ENCODE data around the gene CRYBB3. TPM values are rescaled to one million over a fixed set of nuclear protein-coding genes. Genes with fewer than 3 reads are reported as not detected.

The CRYBB3 gene
- total and polyA plus RNA-seq, 2 of the 13 experiments (the other 11 are each of a cell fraction or from before 2014, with no cell fraction given) = 0.18 to 0.28 TPM

- no peak for TF ChIP-seq CREB3 (CRISPR knock-in tag; IDR thresholded peaks at IDR 0.05)
- TF ChIP-seq BRCA1 (CRISPR knock-in tag; IDR thresholded peaks at IDR 0.05) = no peak
- TF ChIP-seq CHD4 (IDR thresholded peaks at IDR 0.05; ENCODE audit: borderline replicate concordance, low read length) = no peak
Observed at GRCh38 chr22:25199731-25200520, at the start of gene CRYBB3 (continued).

- H2AFZ ChIP-seq (ENCODE audit: low read length) = no peak overlapping the region
- peak; percentile 36 for DNase-seq (ENCODE audit: low spot score)
- no peaks in the 10 kb centered on the region for H3K27me3 ChIP-seq (ENCODE audit: control insufficient read depth in 1 of 2, insufficient read depth in 2 of 2, low read length in 2 of 2)
- intact Hi-C loops (cut with micrococcal nuclease; ENCODE audit: unreplicated experiment) (no loop called here), in situ Hi-C loops (cut with HindIII; ENCODE audit: extremely low pct_ligation_motif_present, low pct_unique_long_range_greater_than_20kb) (no loop called here)
- 72% methylated on average over 6 of the region's 8 CpGs for WGBS (ENCODE audit: low lambda C conversion rate)
- POLR2A ChIA-PET = interaction anchor here (1.1 kb wide), 1 partner anchor 16 kb away, joined by 5 read pairs; no protein-coding TSS in a partner anchor
- FAIRE-seq = peak; percentile 53
- no peak overlapping the region for H3K9ac ChIP-seq (ENCODE audit: insufficient read depth, low read depth, low read length)
- peaks cover 0 to 2% of the 10 kb centered on the region in 2 experiments; a peak in 1 of 5 replicates for H3K36me3 ChIP-seq (replicated peaks in 1 of 2; ENCODE audit: control insufficient read depth in 1 of 2, insufficient read depth in 2 of 2, low read length in 2 of 2)
- peaks cover 12% of the 10 kb centered on the region for H3K4me1 ChIP-seq (ENCODE audit: insufficient read depth, low read length)
- no peaks in the 10 kb centered on the region for H3K79me2 ChIP-seq (ENCODE audit: insufficient read depth, low read length)
- peak overlapping the region; percentile 12 for H3K27ac ChIP-seq (ENCODE audit: extremely low read length, insufficient read depth, low read length)
- H3K9me3 ChIP-seq (ENCODE audit: low read length) = no peaks in the 10 kb centered on the region
- peak; percentile 92 for ATAC-seq
- CTCF ChIA-PET (ENCODE audit: low intra/inter-chr PET ratio, low total read pairs) = no interaction called here
- TF ChIP-seq ZNF124 (CRISPR knock-in tag; IDR thresholded peaks at IDR 0.05) (no peak), CEBPB (IDR thresholded peaks at IDR 0.05; ENCODE audit: borderline replicate concordance, low read depth, low read length) (peak; percentile 61; the same call in 1 of the 2 replicates), SIN3A (IDR thresholded peaks at IDR 0.05; ENCODE audit: borderline replicate concordance, low read depth, low read length) (no peak), SRF (IDR thresholded peaks at IDR 0.05; ENCODE audit: low read depth, low read length) (no peak), MTA3 (CRISPR knock-in tag; IDR thresholded peaks at IDR 0.05) (no peak), CEBPG (CRISPR knock-in tag; IDR thresholded peaks at IDR 0.05) (peak; percentile 28; the same call in 1 of the 2 replicates), CAMTA2 (CRISPR knock-in tag; IDR thresholded peaks at IDR 0.05; ENCODE audit: borderline replicate concordance) (no peak), HBP1 (CRISPR knock-in tag; IDR thresholded peaks at IDR 0.05; ENCODE audit: low read depth) (no peak), HINFP (CRISPR knock-in tag; IDR thresholded peaks at IDR 0.05; ENCODE audit: low read depth) (no peak)
- peaks cover 10% of the 10 kb centered on the region; the same call in 1 of the 2 replicates for H4K20me1 ChIP-seq (ENCODE audit: insufficient read depth, low read length)
- no peak overlapping the region for H3K4me2 ChIP-seq (ENCODE audit: low read depth, low read length)
- H3K4me3 ChIP-seq (replicated peaks in 1 of 3; ENCODE audit: insufficient read depth in 1 of 3, low read depth in 2 of 3, low read length in 3 of 3) = no peak overlapping the region
- no TSS peak for BruUV-seq (replicated peaks)
Observed at GRCh38 chr22:25153961-25154666, 45.5 kb upstream of the CRYBB3 start.

All from HepG2 (cell line).